PFSK-1 (cell line): ENCODE results near the gene LBR.

ENCODE experiments used
- FOXP2 ChIP-seq: optimal IDR thresholded peaks from 2 replicates; pipeline ENCODE3; 2011; ENCODE audit warnings: borderline replicate concordance, control low read depth, inconsistent platforms; ENCODE audit not compliant: insufficient read depth; ENCODE audit errors: extremely low read length, extremely low read depth
- POLR2AphosphoS5 ChIP-seq: IDR thresholded peaks from 2 replicates; pipeline ENCODE4 v1.6.1; 2012; ENCODE audit warnings: low read depth, mild to moderate bottlenecking, control low read depth, low read length, moderate library complexity
- REST ChIP-seq, 2 experiments: IDR thresholded peaks; 2 replicates each; pipeline versions ENCODE4 v1.6.1 to v1.8.0; 2011 to 2012; ENCODE audit warnings: low read depth in 2 of 2, low read length in 2 of 2, control low read depth in 1 of 2, inconsistent platforms in 1 of 2, mild to moderate bottlenecking in 1 of 2, moderate library complexity in 1 of 2; ENCODE audit not compliant: insufficient read depth in 1 of 2
- SIN3A ChIP-seq: IDR thresholded peaks from 2 replicates; pipeline ENCODE4 v1.6.1; 2012; ENCODE audit warnings: mild to moderate bottlenecking, low read length, moderate library complexity, borderline replicate concordance; ENCODE audit not compliant: insufficient read depth
- TAF1 ChIP-seq: IDR thresholded peaks from 2 replicates; pipeline ENCODE4 v1.6.1; 2012; ENCODE audit warnings: low read length, control low read depth, borderline replicate concordance; ENCODE audit not compliant: insufficient read depth

LBR gene

GRCh38 chr1:225415307-225415706 lies 12.5 kb downstream of the LBR start:
- TF ChIP-seq FOXP2 = no peak
- no peak for TF ChIP-seq SIN3A
- no peak for TF ChIP-seq REST (IDR thresholded peaks at IDR 0.05; ENCODE audit: insufficient read depth in 1 of 2, low read depth in 2 of 2, low read length in 2 of 2)
- TF ChIP-seq TAF1 = no peak
- no peak for TF ChIP-seq POLR2AphosphoS5

DNA sequence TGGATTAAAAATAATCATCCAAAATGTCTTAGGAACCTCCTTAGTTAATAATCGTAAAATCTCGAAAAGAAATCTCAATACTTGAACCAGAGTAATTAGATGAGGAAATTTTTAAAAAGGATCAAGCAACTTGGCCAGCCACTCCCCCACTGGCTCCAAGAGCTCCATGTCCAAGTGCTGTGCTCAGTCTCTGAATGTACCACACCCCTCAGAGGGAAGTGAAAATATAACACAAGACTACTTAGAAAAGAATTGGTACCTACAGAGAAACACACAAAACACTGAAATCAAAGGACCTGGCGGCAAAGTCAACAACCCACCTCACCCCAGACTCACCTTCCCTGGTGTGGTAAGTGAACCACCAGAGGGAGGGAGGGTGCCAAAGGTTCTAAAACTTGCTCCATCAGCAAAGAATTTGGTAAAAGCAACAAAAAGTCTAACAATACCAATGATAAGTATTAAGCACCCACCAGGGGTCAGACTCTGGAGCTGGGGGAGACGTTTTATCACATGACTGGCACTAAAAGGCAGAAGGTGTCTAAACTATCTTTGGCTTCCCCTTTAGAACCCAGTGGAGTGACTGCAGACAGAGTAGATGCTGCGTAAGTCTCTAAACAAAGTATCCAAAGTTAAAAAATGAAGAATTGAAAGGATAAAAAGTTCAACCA lies 14.0 kb downstream of the LBR start:
- TF ChIP-seq FOXP2 = no peak
- TF ChIP-seq POLR2AphosphoS5 = no peak
- no peak for TF ChIP-seq REST (IDR thresholded peaks at IDR 0.05; ENCODE audit: insufficient read depth in 1 of 2, low read depth in 2 of 2, low read length in 2 of 2)
- no peak for TF ChIP-seq TAF1
- no peak for TF ChIP-seq SIN3A

DNA sequence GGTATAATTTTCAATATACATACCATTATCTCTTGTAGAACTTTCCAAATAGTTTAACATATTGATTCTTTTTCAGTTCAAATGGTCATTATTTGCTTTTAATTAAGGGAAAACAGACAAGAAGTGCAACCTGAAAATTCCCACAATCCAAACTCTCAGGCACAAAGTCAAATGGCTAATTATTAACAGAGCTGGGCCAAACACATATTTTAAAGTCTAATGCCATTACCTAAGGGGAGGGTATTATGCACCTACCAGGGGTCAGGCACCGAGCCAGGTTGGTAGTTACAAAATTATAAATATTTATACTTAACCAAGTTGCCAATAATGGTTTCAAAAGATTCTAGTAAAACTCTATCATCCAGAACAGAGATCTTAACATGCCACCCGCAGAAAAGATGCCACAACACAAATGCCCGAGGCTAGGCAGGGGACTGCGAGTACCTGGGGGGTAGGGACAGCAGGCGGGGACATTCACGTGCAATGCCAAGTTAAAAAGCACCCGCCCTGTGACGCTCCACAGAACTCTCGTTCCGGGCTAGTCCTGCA lies 15.0 kb downstream of the LBR start:
- TF ChIP-seq SIN3A (no peak), TAF1 (no peak), POLR2AphosphoS5 (no peak), FOXP2 (no peak), REST (IDR thresholded peaks at IDR 0.05; ENCODE audit: insufficient read depth in 1 of 2, low read depth in 2 of 2, low read length in 2 of 2) (no peak)

- no peak for TF ChIP-seq FOXP2
These were observed 15.5 kb downstream of the LBR start for GRCh38 chr1:225412321-225412720.

DNA sequence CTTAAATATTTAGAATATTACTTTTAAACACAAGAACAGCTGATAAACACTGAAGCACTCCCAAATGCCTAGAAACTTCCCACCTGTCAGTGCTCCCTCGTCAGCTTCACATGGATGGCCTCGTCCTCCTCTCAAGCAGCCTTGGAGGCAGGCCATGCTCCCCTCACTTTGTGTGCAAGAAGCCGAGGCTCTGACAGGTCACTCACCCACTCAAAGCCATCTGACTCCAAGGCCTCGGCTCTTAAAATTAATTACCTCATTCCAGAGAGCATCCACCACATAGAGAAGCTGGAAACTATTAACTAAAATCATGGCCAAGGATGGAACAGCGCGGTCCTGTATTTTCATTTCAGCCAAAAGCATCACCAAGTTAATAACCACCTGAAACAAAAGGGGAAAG lies 17.8 kb downstream of the LBR start:
- TF ChIP-seq REST (IDR thresholded peaks at IDR 0.05; ENCODE audit: insufficient read depth in 1 of 2, low read depth in 2 of 2, low read length in 2 of 2) = no peak
- TF ChIP-seq TAF1 = no peak
- TF ChIP-seq POLR2AphosphoS5 = no peak
- no peak for TF ChIP-seq SIN3A
- TF ChIP-seq FOXP2 = no peak
